HepG2 (cell line): ENCODE measurements around the gene STK11. TPM values are rescaled to one million over a fixed set of nuclear protein-coding genes. Genes with fewer than 3 reads are reported as not detected.

ENCODE experiments used
- ARNTL ChIP-seq: sonication (generic); formaldehyde crosslinking; IDR thresholded peaks from 2 replicates; pipeline ENCODE4 v1.4.0; 2020; ENCODE audit warnings: mild to moderate bottlenecking, missing genetic modification reagents
- NR2F1 ChIP-seq, 2 experiments: fragments of 450-650 bp in 1 of 2; formaldehyde crosslinking in 1 of 2; IDR thresholded peaks; 2 replicates each; pipeline versions ENCODE4 v1.5.0 to v1.6.1; 2016 to 2020; ENCODE audit warnings: mild to moderate bottlenecking in 1 of 2, missing compliant biosample characterization in 1 of 2, missing genetic modification reagents in 1 of 2, moderate library complexity in 1 of 2
- PAXIP1 ChIP-seq: sonication (generic); formaldehyde crosslinking; conservative IDR thresholded peaks from 2 replicates; pipeline ENCODE4 v1.4.0; 2020; ENCODE audit warnings: mild to moderate bottlenecking, missing genetic modification reagents, moderate library complexity
- PHF21A ChIP-seq: sonication (generic); formaldehyde crosslinking; IDR thresholded peaks from 2 replicates; pipeline ENCODE4 v1.5.0; 2020; ENCODE audit warnings: mild to moderate bottlenecking, missing genetic modification reagents
- SOX5 ChIP-seq: IDR thresholded peaks from 2 replicates; pipeline ENCODE4 v1.6.1; 2016; ENCODE audit warnings: borderline replicate concordance
- SP5 ChIP-seq: IDR thresholded peaks from 2 replicates; pipeline ENCODE4 v1.6.1; 2016; ENCODE audit warnings: low read depth, borderline replicate concordance
- ZNF317 ChIP-seq: sonication (generic); formaldehyde crosslinking; IDR thresholded peaks from 2 replicates; pipeline ENCODE4 v1.5.0; 2020; ENCODE audit warnings: mild to moderate bottlenecking, missing genetic modification reagents
- ZNF343 ChIP-seq: sonication (generic); formaldehyde crosslinking; IDR thresholded peaks from 2 replicates; pipeline ENCODE4 v1.4.0; 2020; ENCODE audit warnings: mild to moderate bottlenecking, missing genetic modification reagents
- ZNF556 ChIP-seq: sonication (generic); formaldehyde crosslinking; IDR thresholded peaks from 2 replicates; pipeline ENCODE4 v1.4.0; 2020; ENCODE audit warnings: mild to moderate bottlenecking, missing genetic modification reagents, borderline replicate concordance
- ZNF605 ChIP-seq: sonication (generic); formaldehyde crosslinking; IDR thresholded peaks from 2 replicates; pipeline ENCODE4 v1.8.0; 2022; ENCODE audit warnings: mild to moderate bottlenecking, missing genetic modification reagents
- ZNF639 ChIP-seq: conservative IDR thresholded peaks from 2 replicates; pipeline ENCODE4 v1.6.1; 2018; ENCODE audit warnings: missing genetic modification reagents
- ZNF646 ChIP-seq: sonication (generic); formaldehyde crosslinking; IDR thresholded peaks from 2 replicates; pipeline ENCODE4 v1.9.0; 2021; ENCODE audit warnings: mild to moderate bottlenecking, missing genetic modification reagents
- ZNF709 ChIP-seq: sonication (generic); formaldehyde crosslinking; IDR thresholded peaks from 2 replicates; pipeline ENCODE4 v1.5.0; 2020; ENCODE audit warnings: mild to moderate bottlenecking, missing genetic modification reagents
- polyA plus RNA-seq, 8 experiments: library from polyadenylated mRNA; depleted of rRNA in 3 of 8; stranded (reverse) in 7 of 8; unstranded in 1 of 8; fragments of >200 nt; fragmentation: Illumina TruSeq in 4 of 8; extraction: Trizol in 4 of 8; gene quantifications; 2 replicates each; pipeline versions ENCODE4 v1.2.1 to v1.2.3, GENCODE V29; 2011 to 2016; ENCODE audit warnings: low read depth in 4 of 8, missing spikeins in 1 of 8, mixed read lengths in 1 of 8; ENCODE audit not compliant: insufficient read depth in 1 of 8
- total RNA-seq, 5 experiments: library from RNA; depleted of rRNA; stranded (reverse); fragments of >200 nt; fragmentation: Illumina TruSeq; extraction: Trizol; gene quantifications; 2 replicates each; pipeline ENCODE4 v1.2.3, GENCODE V29; 2016; ENCODE audit warnings: low read depth in 1 of 5
- TF ChIP-seq, protein P1 (sequence below): sonication (generic); formaldehyde crosslinking; IDR thresholded peaks from 2 replicates; pipeline ENCODE4 v1.4.0; 2020; ENCODE audit warnings: missing genetic modification reagents, mild to moderate bottlenecking, borderline replicate concordance

STK11 gene
- total and polyA plus RNA-seq, 2 of the 13 experiments (the other 11 are each of a cell fraction or from before 2014, with no cell fraction given) = 27.5 to 43.6 TPM

- TF ChIP-seq, protein P1, sequence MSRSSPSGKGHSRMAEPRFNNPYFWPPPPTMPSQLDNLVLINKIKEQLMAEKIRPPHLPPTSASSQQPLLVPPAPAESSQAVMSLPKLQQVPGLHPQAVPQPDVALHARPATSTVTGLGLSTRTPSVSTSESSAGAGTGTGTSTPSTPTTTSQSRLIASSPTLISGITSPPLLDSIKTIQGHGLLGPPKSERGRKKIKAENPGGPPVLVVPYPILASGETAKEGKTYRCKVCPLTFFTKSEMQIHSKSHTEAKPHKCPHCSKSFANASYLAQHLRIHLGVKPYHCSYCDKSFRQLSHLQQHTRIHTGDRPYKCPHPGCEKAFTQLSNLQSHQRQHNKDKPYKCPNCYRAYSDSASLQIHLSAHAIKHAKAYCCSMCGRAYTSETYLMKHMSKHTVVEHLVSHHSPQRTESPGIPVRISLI = peak; percentile 54; the same call in 1 of the 2 replicates
- TF ChIP-seq SP5 (CRISPR knock-in tag) (peak; percentile 98), PAXIP1 (CRISPR knock-in tag) (peak; percentile 80), ZNF646 (CRISPR knock-in tag) (no peak), ZNF605 (no peak), ZNF556 (0 out of 2 replicates have a peak, but pooled peaks have one; percentile 6), ZNF343 (CRISPR knock-in tag) (no peak), SOX5 (CRISPR knock-in tag) (peak; percentile 83), ZNF709 (peak; percentile 37; the same call in 1 of the 2 replicates), ARNTL (no peak), ZNF317 (CRISPR knock-in tag) (0 out of 2 replicates have a peak, but pooled peaks have one; percentile 19), NR2F1 (CRISPR knock-in tag; IDR thresholded peaks at IDR 0.05) (peak in 1 of 2 experiments; percentile 17; a peak in 3 of 4 replicates), ZNF639 (peak; percentile 73), PHF21A (CRISPR knock-in tag) (peak; percentile 82)
Observed at GRCh38 chr19:1252221-1252820, 46.7 kb downstream of the STK11 start (continued).
